OCI-LY7 (cell line): ENCODE data around the gene PRR12.

Experiments
- CTCF ChIP-seq: fragments of 200-600 bp; sonication (generic); conservative IDR thresholded peaks from 2 replicates; pipeline ENCODE4 v1.5.1; 2014; ENCODE audit warnings: mild to moderate bottlenecking, antibody characterized with exemption, low read length, moderate library complexity, mixed read lengths
- EZH2phosphoT487 ChIP-seq: fragments of 200-600 bp; sonication (generic); IDR thresholded peaks from 2 replicates; pipeline ENCODE4 v1.6.1; 2018; ENCODE audit warnings: low read depth, borderline replicate concordance, mild to moderate bottlenecking, mixed run types, antibody characterized with exemption, low read length, moderate library complexity, mixed read lengths

GRCh38 chr19:49651820-49652550 lies 61.0 kb downstream of the PRR12 start:
- TF ChIP-seq CTCF (no peak), EZH2phosphoT487 (no peak)
